Right atrium auricular region (tissue), 2 donors: ENCODE measurements around the gene TTLL12. TPM values are rescaled to one million over a fixed set of nuclear protein-coding genes. Genes with fewer than 3 reads are reported as not detected.
A peak's percentile ranks its signal among the peaks of the same experiment; 100 is the strongest.

ENCODE experiments used
- DNase-seq: peaks from one replicate; pipeline ENCODE4 v3.0.0-alpha.2; 2019; ENCODE audit warnings: low spot score
- H3K27ac ChIP-seq, 2 donors: fragments of 200-600 bp; sonication (generic); 1 replicate in 1 of 2; 2 replicates in 1 of 2; pipeline ENCODE4 v1.5.1; 2016 to 2019
- H3K27me3 ChIP-seq, 2 donors: fragments of 200-600 bp; sonication (generic); one replicate each; pipeline versions ENCODE4 v1.5.1 to v1.6.0; 2017 to 2019
- H3K36me3 ChIP-seq: fragments of 200-600 bp; sonication (generic); one replicate; pipeline ENCODE4 v1.5.1; 2016
- H3K4me1 ChIP-seq, 2 donors: fragments of 200-600 bp; sonication (generic); one replicate each; pipeline versions ENCODE4 v1.5.1 to v1.6.0; 2017 to 2019
- H3K4me3 ChIP-seq, 2 donors: fragments of 200-600 bp; sonication (generic); 1 replicate in 1 of 2; 2 replicates in 1 of 2; pipeline ENCODE4 v1.5.1; 2017 to 2019; ENCODE audit warnings: mild to moderate bottlenecking in 1 of 2, moderate library complexity in 1 of 2
- H3K9me3 ChIP-seq, 2 donors: fragments of 200-600 bp; sonication (generic); one replicate each; pipeline ENCODE4 v1.5.1; 2019
- total RNA-seq, 2 donors: library from RNA; depleted of rRNA; stranded (reverse); fragments of >200 nt; gene quantifications; one replicate each; pipeline ENCODE4 v1.1.0, GENCODE V29; 2016
- TF ChIP-seq, protein P1 (sequence below), 2 donors: fragments of 200-600 bp; sonication (generic); IDR thresholded peaks; one replicate each; pipeline ENCODE4 v1.5.1; 2019; ENCODE audit warnings: antibody characterized with exemption in 2 of 2

Gene TTLL12
- total RNA-seq, 2 donors from 2014 or later: 11.4 to 15.1 TPM

DNA sequence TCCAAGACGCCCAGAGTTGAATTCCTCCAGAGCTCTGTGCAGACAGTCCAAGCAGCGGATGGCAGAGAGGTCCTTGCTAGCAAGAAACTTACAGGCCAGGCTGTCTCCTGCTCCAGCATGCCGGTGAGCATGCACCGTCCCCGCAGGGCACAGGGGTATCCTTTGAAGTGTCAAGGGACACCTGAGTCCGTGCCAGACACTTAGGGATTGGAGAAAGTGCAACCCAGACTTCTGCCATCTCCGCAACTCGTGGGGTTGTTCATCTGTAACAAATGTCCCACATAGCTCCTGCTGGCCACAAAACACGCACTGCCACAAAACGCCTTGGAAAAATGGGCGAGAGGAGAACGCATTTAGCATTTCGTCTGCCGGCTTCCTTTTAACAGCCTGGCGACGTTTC is 22.3 kb downstream of the TTLL12 start:
- H3K9me3 ChIP-seq: no peaks in the 10 kb centered on the region
- H3K36me3 ChIP-seq: no peaks in the 10 kb centered on the region
- TF ChIP-seq, protein P1, sequence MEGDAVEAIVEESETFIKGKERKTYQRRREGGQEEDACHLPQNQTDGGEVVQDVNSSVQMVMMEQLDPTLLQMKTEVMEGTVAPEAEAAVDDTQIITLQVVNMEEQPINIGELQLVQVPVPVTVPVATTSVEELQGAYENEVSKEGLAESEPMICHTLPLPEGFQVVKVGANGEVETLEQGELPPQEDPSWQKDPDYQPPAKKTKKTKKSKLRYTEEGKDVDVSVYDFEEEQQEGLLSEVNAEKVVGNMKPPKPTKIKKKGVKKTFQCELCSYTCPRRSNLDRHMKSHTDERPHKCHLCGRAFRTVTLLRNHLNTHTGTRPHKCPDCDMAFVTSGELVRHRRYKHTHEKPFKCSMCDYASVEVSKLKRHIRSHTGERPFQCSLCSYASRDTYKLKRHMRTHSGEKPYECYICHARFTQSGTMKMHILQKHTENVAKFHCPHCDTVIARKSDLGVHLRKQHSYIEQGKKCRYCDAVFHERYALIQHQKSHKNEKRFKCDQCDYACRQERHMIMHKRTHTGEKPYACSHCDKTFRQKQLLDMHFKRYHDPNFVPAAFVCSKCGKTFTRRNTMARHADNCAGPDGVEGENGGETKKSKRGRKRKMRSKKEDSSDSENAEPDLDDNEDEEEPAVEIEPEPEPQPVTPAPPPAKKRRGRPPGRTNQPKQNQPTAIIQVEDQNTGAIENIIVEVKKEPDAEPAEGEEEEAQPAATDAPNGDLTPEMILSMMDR (IDR thresholded peaks at IDR 0.05): no peak
- no peak for DNase-seq
- no peak overlapping the region for H3K27ac ChIP-seq
- H3K4me3 ChIP-seq: no peak overlapping the region
- H3K4me1 ChIP-seq: peaks cover 0 to 29% of the 10 kb centered on the region in 2 donors
- no peaks in the 10 kb centered on the region for H3K27me3 ChIP-seq

DNA sequence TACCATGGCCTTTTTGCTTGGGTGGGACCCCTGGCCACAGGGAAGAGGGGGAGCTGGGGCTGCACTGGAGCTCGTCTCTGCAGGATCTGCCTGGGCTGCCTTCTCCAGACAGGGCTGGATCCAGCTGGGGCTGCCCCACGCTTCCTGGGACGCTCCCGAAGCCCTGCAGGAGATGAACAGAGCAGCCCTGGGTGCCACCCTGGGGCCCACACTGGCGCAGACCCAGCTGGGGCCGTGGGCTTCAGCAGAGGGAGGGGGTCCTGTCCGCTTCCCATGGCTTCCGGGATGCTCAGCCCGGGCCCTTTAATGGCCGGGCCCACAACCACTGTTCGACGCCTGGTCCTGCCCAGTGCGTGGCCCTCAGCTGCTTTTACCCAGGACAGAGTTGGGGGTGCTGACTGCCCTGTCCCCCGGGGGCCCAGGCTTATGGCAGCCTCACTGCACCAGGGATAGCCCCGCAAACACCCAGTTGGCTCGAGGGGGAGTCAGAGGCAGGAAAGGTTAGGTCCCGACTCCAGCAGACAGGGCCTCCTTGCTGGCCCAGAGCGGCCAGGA is 23.6 kb downstream of the TTLL12 start:
- no peaks in the 10 kb centered on the region for H3K9me3 ChIP-seq
- H3K36me3 ChIP-seq: no peaks in the 10 kb centered on the region
- no peak for DNase-seq
- H3K4me3 ChIP-seq: no peak overlapping the region
- H3K27ac ChIP-seq: peak overlapping the region in 1 of 2 donors; percentile 31
- H3K4me1 ChIP-seq: peaks cover 0 to 41% of the 10 kb centered on the region in 2 donors
- TF ChIP-seq, protein P1 (IDR thresholded peaks at IDR 0.05): no peak
- H3K27me3 ChIP-seq: no peaks in the 10 kb centered on the region

DNA sequence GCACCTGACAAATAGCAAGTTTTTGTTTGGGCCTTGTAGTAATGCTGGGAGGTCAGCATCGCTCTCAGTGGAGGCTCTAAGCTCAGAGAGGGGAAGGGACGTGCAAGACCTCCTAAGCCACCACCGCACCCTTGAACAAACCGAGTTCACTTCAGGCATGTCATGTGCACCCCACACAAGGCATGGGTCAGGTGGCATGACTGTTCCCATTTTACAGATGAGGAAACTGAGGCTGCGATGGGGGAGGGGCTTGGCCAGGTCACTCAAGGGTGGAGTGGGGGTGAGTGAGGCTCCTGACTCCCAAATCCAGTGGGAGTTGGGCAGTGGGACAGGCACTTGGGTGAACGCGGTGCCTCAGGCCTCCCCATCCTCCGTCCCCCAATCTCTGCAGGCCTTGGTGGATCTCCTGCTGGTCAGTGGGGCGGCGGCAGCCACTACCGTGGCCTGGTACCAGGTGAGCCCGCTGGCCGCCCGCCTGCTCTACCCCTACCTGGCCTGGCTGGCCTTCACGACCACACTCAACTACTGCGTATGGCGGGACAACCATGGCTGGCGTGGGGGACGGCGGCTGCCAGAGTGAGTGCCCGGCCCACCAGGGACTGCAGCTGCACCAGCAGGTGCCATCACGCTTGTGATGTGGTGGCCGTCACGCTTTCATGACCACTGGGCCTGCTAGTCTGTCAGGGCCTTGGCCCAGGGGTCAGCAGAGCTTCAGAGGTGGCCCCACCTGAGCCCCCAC is 24.4 kb downstream of the TTLL12 start:
- Histone ChIP-seq H3K27ac (no peak overlapping the region), H3K4me3 (no peak overlapping the region), H3K27me3 (no peaks in the 10 kb centered on the region), H3K4me1 (peaks cover 0 to 41% of the 10 kb centered on the region in 2 donors), H3K36me3 (no peaks in the 10 kb centered on the region), H3K9me3 (no peaks in the 10 kb centered on the region)
- no peak for DNase-seq
- TF ChIP-seq, protein P1 (IDR thresholded peaks at IDR 0.05): no peak

DNA sequence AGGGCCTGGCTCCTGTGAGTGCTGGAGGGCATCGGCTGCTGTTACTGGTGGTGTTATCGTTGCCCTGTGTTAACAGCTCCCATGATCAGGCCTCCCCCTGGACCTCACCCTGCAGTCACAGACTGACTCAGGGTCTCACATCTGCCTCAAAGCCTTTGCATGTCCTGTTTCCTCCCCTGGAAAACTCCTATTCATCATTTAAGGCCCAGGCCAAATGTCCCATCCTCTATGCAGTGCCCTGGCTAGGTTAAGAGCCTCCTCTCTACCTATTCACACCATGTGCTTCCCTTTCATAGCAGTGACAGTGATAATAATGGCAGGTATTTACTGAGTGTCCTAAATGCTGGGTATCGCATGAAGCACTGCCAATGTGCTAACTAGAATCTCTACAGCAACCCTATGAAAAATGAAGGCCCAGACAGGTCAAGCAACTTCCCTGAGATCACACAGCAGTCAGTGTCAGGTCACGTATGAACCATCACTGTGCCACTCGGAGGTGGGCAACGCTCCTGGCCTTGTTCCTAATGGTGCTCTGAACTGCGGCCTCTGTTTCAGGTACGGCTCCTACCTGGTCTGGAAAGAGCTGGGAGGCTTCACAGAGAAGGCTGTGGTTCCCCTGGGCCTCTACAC is 26.3 kb downstream of the TTLL12 start:
- DNase-seq: no peak
- Histone ChIP-seq H3K27ac (no peak overlapping the region), H3K27me3 (no peaks in the 10 kb centered on the region), H3K9me3 (no peaks in the 10 kb centered on the region), H3K4me1 (peaks cover 0 to 45% of the 10 kb centered on the region in 2 donors), H3K4me3 (no peak overlapping the region), H3K36me3 (no peaks in the 10 kb centered on the region)
- TF ChIP-seq, protein P1 (IDR thresholded peaks at IDR 0.05): no peak

DNA sequence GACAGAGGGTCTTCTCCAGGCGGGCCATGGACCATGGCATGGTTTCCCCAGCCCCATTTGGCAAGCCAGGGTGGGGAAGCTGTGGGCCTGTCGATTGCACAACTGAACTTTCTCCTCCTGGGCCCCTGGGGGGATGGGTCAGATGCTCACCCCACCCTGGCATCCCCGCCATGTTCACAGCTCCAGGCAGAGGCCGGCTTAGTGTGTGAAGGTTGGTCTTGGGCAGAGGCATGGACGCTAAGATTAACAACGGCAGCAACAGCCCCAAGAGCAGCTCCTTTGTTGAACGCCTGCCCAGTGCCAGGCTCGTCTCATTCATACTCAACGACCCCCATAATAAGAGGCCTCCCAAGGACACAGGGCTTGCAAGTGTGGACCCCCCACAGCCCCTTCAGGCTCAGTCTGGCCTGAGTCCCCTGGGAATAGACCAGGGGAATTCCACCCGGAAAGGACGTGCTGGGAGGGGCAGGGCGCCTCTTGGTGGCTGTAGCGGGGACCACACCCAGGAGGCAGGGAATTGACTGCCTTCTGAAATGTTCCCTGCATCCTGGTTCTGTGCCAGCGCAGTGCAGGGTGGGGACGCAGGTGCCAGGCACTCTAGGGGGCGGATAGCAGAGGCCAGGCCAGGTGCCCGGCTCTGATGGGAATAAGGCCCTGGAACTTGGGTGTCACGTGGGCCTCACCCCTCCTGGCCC is 27.3 kb downstream of the TTLL12 start:
- no peak overlapping the region for H3K27ac ChIP-seq
- TF ChIP-seq, protein P1 (IDR thresholded peaks at IDR 0.05): peak in 1 of 2 donors; percentile 23
- H3K4me3 ChIP-seq: no peak overlapping the region
- H3K27me3 ChIP-seq: no peaks in the 10 kb centered on the region
- no peaks in the 10 kb centered on the region for H3K36me3 ChIP-seq
- H3K4me1 ChIP-seq: peaks cover 0 to 49% of the 10 kb centered on the region in 2 donors
- H3K9me3 ChIP-seq: no peaks in the 10 kb centered on the region
- no peak for DNase-seq
